Parathyroid adenoma (tissue), 2 donors: Measurements from ENCODE around the gene CACNA1D.

Source experiments
- H2AFZ ChIP-seq: fragments of 300-600 bp; sonication (generic); one replicate; pipeline ENCODE4 v1.7.0; 2017; ENCODE audit warnings: antibody characterized with exemption, mild to moderate bottlenecking
- H3K27ac ChIP-seq: fragments of 300-600 bp; sonication (generic); one replicate; pipeline ENCODE4 v1.7.0; 2017
- H3K27me3 ChIP-seq: fragments of 300-600 bp; sonication (generic); one replicate; pipeline ENCODE4 v1.7.0; 2017; ENCODE audit warnings: low read length; ENCODE audit not compliant: control insufficient read depth, insufficient read depth
- H3K36me3 ChIP-seq: fragments of 300-600 bp; sonication (generic); one replicate; pipeline ENCODE4 v1.7.0; 2017; ENCODE audit warnings: low read length; ENCODE audit not compliant: control insufficient read depth, insufficient read depth
- H3K4me1 ChIP-seq: fragments of 300-600 bp; sonication (generic); one replicate; pipeline ENCODE4 v1.7.0; 2017; ENCODE audit warnings: control low read depth
- H3K4me2 ChIP-seq: fragments of 300-600 bp; sonication (generic); one replicate; pipeline ENCODE4 v1.7.0; 2017; ENCODE audit warnings: low read length
- H3K4me3 ChIP-seq: fragments of 300-600 bp; sonication (generic); one replicate; pipeline ENCODE4 v1.7.0; 2017; ENCODE audit warnings: low read depth, low read length
- H3K79me2 ChIP-seq: fragments of 300-600 bp; sonication (generic); one replicate; pipeline ENCODE4 v1.7.0; 2017; ENCODE audit warnings: control low read depth
- H3K9ac ChIP-seq: fragments of 300-600 bp; sonication (generic); one replicate; pipeline ENCODE4 v1.7.0; 2017; ENCODE audit warnings: mild to moderate bottlenecking
- H3K9me3 ChIP-seq: fragments of 300-600 bp; sonication (generic); one replicate; pipeline ENCODE4 v1.7.0; 2017; ENCODE audit warnings: low read length; ENCODE audit not compliant: control insufficient read depth
- TF ChIP-seq, protein P1 (sequence below): fragments of 300-600 bp; sonication (generic); IDR thresholded peaks from one replicate; pipeline ENCODE4 v1.7.0; 2017; ENCODE audit warnings: antibody characterized with exemption, mild to moderate bottlenecking
- donor health status: primary hyperparathyroidism.

Gene CACNA1D

DNA sequence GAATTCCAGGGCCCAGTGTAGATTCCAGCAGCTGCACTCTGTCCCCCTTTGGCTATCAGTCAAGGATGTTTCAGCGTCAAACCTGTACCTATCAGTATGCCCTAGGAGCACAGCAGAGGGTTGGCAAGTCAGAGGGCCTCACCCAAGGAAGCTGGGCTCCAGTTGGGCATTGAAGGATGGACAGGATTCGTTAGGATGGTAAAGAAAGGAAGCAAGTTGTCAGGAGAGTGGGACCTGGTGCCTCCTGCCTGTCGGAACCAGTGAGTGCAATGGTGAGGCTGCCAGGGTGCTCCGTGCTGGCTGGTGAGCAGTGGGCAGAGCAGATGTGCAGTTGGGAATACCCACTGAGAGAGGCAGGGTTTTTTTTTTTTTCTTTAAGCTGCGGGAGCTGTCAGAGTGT, 194.6 kb downstream of the CACNA1D start:
- TF ChIP-seq, protein P1, sequence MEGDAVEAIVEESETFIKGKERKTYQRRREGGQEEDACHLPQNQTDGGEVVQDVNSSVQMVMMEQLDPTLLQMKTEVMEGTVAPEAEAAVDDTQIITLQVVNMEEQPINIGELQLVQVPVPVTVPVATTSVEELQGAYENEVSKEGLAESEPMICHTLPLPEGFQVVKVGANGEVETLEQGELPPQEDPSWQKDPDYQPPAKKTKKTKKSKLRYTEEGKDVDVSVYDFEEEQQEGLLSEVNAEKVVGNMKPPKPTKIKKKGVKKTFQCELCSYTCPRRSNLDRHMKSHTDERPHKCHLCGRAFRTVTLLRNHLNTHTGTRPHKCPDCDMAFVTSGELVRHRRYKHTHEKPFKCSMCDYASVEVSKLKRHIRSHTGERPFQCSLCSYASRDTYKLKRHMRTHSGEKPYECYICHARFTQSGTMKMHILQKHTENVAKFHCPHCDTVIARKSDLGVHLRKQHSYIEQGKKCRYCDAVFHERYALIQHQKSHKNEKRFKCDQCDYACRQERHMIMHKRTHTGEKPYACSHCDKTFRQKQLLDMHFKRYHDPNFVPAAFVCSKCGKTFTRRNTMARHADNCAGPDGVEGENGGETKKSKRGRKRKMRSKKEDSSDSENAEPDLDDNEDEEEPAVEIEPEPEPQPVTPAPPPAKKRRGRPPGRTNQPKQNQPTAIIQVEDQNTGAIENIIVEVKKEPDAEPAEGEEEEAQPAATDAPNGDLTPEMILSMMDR: no peak
- Histone ChIP-seq H3K27ac (no peak overlapping the region), H3K4me3 (no peak overlapping the region), H3K79me2 (no peaks in the 10 kb centered on the region), H3K4me2 (no peak overlapping the region), H3K36me3 (no peaks in the 10 kb centered on the region), H3K9ac (no peak overlapping the region), H2AFZ (no peak overlapping the region), H3K4me1 (no peaks in the 10 kb centered on the region), H3K27me3 (no peaks in the 10 kb centered on the region), H3K9me3 (no peaks in the 10 kb centered on the region)

DNA sequence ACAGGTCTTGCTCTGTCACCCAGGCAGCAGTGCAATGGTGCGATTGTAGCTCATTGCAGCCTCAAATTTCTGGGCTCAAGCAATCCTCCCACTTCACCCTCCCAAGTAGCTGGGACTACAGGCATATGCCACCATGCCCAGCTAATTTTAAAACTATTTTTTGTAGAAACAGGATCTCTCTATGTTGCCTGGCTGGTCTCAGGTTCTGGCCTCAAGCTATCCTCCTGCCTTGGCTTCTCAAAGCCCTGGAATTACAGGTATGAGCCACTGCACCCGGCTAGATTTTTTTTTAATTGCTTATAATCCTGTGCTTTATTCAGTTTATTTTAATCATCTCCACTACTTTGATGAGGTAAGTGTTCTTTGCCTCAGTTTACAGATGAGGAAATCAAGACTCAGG, 195.3 kb downstream of the CACNA1D start:
- Histone ChIP-seq H3K36me3 (no peaks in the 10 kb centered on the region), H3K9ac (no peak overlapping the region), H3K4me3 (no peak overlapping the region), H3K4me1 (no peaks in the 10 kb centered on the region), H3K27me3 (no peaks in the 10 kb centered on the region), H3K79me2 (no peaks in the 10 kb centered on the region), H3K9me3 (no peaks in the 10 kb centered on the region), H3K4me2 (no peak overlapping the region), H3K27ac (no peak overlapping the region), H2AFZ (no peak overlapping the region)
- TF ChIP-seq, protein P1: no peak

DNA sequence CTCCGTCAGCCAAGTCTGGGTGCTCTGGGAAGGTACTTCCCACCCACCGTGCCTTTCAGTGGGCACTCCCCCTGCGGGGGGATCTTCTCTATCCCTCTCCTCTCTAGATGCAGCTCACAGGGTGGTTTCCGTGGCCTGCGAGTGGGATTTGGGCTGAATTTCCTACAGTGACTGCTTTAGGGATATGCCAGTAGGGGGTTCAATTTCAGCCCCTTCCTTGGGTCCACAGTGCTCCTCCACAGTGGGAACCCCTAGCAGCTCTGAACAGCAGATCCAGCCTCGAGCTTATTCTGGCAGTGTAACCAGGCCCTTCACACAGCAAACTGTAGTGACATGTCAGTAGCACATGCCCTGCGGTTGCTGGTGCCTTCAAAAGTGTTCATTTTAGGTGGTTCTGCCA, 196.1 kb downstream of the CACNA1D start:
- no peaks in the 10 kb centered on the region for H3K79me2 ChIP-seq
- H2AFZ ChIP-seq: no peak overlapping the region
- H3K9me3 ChIP-seq: no peaks in the 10 kb centered on the region
- no peaks in the 10 kb centered on the region for H3K36me3 ChIP-seq
- no peak overlapping the region for H3K27ac ChIP-seq
- H3K4me1 ChIP-seq: no peaks in the 10 kb centered on the region
- H3K4me3 ChIP-seq: no peak overlapping the region
- TF ChIP-seq, protein P1: no peak
- no peaks in the 10 kb centered on the region for H3K27me3 ChIP-seq
- H3K9ac ChIP-seq: no peak overlapping the region
- no peak overlapping the region for H3K4me2 ChIP-seq

DNA sequence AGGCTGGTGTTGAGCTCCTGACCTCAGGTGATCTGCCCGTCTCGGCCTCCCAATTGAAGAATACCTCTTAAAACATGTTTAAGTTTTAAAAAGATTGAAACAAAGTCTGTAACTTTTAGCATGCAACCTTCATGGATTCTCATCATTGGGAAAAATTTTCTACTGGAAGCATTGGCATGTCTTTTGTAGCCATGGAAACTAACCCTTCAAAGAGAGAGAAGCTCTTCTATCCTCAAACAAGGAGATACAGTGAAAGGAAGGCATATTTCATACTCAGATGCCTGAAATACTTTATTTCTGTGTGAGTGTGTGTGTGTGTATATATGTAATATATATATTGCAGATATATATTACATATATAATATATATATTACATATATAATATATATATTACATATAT, 196.9 kb downstream of the CACNA1D start:
- Histone ChIP-seq H3K4me1 (no peaks in the 10 kb centered on the region), H3K4me2 (no peak overlapping the region), H3K27ac (no peak overlapping the region), H3K9me3 (no peaks in the 10 kb centered on the region), H3K36me3 (no peaks in the 10 kb centered on the region), H3K27me3 (no peaks in the 10 kb centered on the region), H3K79me2 (no peaks in the 10 kb centered on the region), H3K4me3 (no peak overlapping the region), H2AFZ (no peak overlapping the region), H3K9ac (no peak overlapping the region)
- TF ChIP-seq, protein P1: no peak

DNA sequence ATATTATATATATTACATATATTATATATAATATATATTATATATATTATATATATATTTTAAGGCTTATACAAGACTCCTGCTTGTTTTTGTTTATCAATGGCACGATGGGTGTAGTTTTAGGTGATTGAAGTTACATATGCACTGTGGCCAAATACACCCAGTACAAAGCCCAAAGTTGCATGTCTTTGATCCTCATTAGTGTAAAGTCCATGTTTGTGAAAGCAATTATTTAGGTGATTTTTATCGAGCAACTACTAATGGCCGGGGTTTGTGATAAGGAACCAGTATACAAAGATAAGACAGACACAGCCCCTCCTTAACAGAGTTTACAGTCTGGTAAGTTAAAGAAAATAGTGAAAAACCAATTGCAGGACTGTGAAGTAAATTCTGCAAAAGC, 197.5 kb downstream of the CACNA1D start:
- Histone ChIP-seq H2AFZ (no peak overlapping the region), H3K9ac (no peak overlapping the region), H3K4me3 (no peak overlapping the region)

More for the DNA sequence above, 197.5 kb downstream of the CACNA1D start:
- H3K36me3 ChIP-seq: no peaks in the 10 kb centered on the region
- no peaks in the 10 kb centered on the region for H3K9me3 ChIP-seq
- no peaks in the 10 kb centered on the region for H3K79me2 ChIP-seq
- TF ChIP-seq, protein P1: no peak
- H3K27me3 ChIP-seq: no peaks in the 10 kb centered on the region
- H3K4me1 ChIP-seq: no peaks in the 10 kb centered on the region
- no peak overlapping the region for H3K4me2 ChIP-seq
- H3K27ac ChIP-seq: no peak overlapping the region
